ENCODE measurements around the gene CDT1.

CDT1 gene

DNA sequence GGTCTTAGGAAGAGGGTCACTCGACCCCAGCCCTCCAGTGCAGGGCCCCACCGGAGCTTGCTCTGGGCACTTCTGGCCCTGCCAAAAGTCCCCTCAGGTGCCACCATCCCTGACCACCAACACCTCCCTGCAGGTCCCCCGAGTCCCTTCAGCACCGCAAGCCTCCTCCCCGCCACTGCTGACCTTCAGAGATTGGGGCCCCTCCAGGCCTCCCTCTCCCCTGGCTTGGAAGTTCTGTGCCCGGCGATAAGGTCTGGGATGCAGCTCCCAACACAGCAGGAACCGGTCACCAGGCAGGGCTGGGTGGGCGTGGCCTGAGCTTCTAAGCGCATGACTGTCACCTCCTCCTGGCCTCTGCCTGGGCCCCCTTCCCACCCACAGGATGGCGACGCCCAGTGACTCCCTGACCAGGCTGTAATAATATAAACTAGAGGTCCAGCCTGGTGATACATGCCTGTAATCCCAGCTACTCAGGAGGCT lies 29.7 kb upstream of the CDT1 start:
- ATAC-seq (replicated peaks) (no peak), DNase-seq (no peak)
- Mint-ChIP-seq H3K36me3 (peaks cover 13 to 24% of the 10 kb centered on the region in 2 donors), H3K4me1 (peaks cover 43 to 49% of the 10 kb centered on the region in 2 donors), H3K4me3 (no peak overlapping the region), H3K9me3 (no peaks in the 10 kb centered on the region), H3K27me3 (no peaks in the 10 kb centered on the region), H3K27ac (peak overlapping the region; percentile 73)

DNA sequence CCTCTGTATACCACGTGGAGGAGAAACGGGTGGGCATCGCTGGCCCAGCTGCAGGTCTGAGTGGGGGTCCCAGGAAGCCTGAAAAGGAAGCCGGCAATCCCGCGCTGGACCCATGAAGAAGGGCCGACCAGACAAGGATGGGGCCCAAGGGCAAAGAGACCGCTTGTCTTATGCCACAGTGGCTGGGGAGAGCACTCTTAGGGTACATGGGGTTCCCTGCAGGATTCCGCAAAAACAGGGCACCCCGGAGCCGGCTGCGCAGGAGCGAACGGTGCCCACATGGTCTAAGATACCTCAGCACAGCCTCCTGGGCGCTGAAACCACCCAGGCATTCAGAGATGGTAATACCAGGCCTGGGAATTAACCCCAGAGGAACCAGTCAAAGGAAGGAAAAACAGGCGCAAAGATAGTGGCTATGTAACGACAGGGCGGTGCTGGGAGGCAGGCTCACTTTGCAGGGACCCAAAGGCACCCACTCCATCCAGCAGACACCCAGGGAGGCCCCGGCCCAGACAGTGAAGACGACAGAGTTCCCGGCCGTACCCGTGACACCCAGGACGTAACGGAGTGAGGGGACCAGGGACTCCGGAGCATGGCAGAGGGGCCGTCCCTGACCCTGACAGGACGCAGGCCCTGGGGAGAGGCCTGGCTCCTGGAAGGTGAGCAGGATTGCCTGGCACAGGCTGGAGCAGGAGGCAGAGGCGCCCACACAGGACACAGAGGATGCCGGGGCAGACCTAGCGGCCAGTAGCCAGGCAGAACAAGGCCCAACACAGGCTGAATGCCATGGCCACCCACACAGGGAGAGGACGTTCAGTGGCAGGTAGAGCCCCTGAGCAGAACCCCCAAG lies 28.8 kb upstream of the CDT1 start:
- H3K9me3 Mint-ChIP-seq, result no peaks in the 10 kb centered on the region
- H3K4me1 Mint-ChIP-seq, result peaks cover 41 to 48% of the 10 kb centered on the region in 2 donors
- peaks cover 10 to 20% of the 10 kb centered on the region in 2 donors for H3K36me3 Mint-ChIP-seq
- no peak overlapping the region for H3K4me3 Mint-ChIP-seq
- DNase-seq, result no peak
- peak overlapping the region; percentile 56 for H3K27ac Mint-ChIP-seq
- no peak for ATAC-seq (replicated peaks)
- no peaks in the 10 kb centered on the region for H3K27me3 Mint-ChIP-seq

- peaks cover 10 to 20% of the 10 kb centered on the region in 2 donors for H3K36me3 Mint-ChIP-seq
- DNase-seq, result no peak
- H3K27me3 Mint-ChIP-seq, result no peaks in the 10 kb centered on the region
- H3K27ac Mint-ChIP-seq, result no peak overlapping the region
- no peak overlapping the region for H3K4me3 Mint-ChIP-seq
- H3K9me3 Mint-ChIP-seq, result no peaks in the 10 kb centered on the region
- ATAC-seq (replicated peaks), result no peak
- H3K4me1 Mint-ChIP-seq, result peaks cover 39 to 48% of the 10 kb centered on the region in 2 donors
Measured at GRCh38 chr16:88775825-88776224, 27.8 kb upstream of the CDT1 start.

- DNase-seq, result no peak
- H3K4me3 Mint-ChIP-seq, result peak overlapping the region in 1 of 2 donors; percentile 25
Measured at GRCh38 chr16:88777471-88778270, 25.9 kb upstream of the CDT1 start.

DNA sequence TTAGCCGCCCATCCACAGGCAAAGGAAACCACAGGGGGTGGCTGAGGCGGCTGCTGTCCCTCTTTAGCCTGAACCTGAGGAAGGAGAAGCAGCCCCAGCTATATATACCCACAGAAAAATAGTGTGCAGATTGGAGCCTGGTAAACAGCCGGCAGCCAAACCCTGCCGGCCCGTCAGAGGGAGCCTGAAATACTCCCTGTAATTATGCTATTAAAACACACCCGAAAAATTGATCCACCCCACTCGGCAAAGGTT lies 25.4 kb upstream of the CDT1 start:
- no peaks in the 10 kb centered on the region for H3K9me3 Mint-ChIP-seq
- H3K27ac Mint-ChIP-seq, result peak overlapping the region; percentile 37
- H3K4me3 Mint-ChIP-seq, result peak overlapping the region in 1 of 2 donors; percentile 25
- no peaks in the 10 kb centered on the region for H3K27me3 Mint-ChIP-seq
- H3K36me3 Mint-ChIP-seq, result peaks cover 10 to 20% of the 10 kb centered on the region in 2 donors
- H3K4me1 Mint-ChIP-seq, result peaks cover 49 to 60% of the 10 kb centered on the region in 2 donors
- DNase-seq, result no peak
- ATAC-seq (replicated peaks), result no peak

More at GRCh38 chr16:88777471-88778270, 25.9 kb upstream of the CDT1 start:
- H3K27ac Mint-ChIP-seq, result peak overlapping the region; percentile 37
- ATAC-seq (replicated peaks), result no peak
- H3K27me3 Mint-ChIP-seq, result no peaks in the 10 kb centered on the region
- no peaks in the 10 kb centered on the region for H3K9me3 Mint-ChIP-seq
- peaks cover 49 to 58% of the 10 kb centered on the region in 2 donors for H3K4me1 Mint-ChIP-seq
- peaks cover 10 to 20% of the 10 kb centered on the region in 2 donors for H3K36me3 Mint-ChIP-seq

GRCh38 chr16:88778541-88779065 lies 25.0 kb upstream of the CDT1 start:
- DNase-seq (no peak), ATAC-seq (replicated peaks) (no peak)
- H3K36me3 Mint-ChIP-seq, result peaks cover 10 to 20% of the 10 kb centered on the region in 2 donors
- H3K4me1 Mint-ChIP-seq, result peaks cover 48 to 64% of the 10 kb centered on the region in 2 donors
- no peak overlapping the region for H3K4me3 Mint-ChIP-seq
- H3K9me3 Mint-ChIP-seq, result no peaks in the 10 kb centered on the region
- no peak overlapping the region for H3K27ac Mint-ChIP-seq
- H3K27me3 Mint-ChIP-seq, result no peaks in the 10 kb centered on the region

- DNase-seq, result no peak
- H3K36me3 Mint-ChIP-seq, result peaks cover 10 to 19% of the 10 kb centered on the region in 2 donors
- peaks cover 48 to 68% of the 10 kb centered on the region in 2 donors for H3K4me1 Mint-ChIP-seq
- no peaks in the 10 kb centered on the region for H3K27me3 Mint-ChIP-seq
- no peak for ATAC-seq (replicated peaks)
- H3K4me3 Mint-ChIP-seq, result no peak overlapping the region
- no peaks in the 10 kb centered on the region for H3K9me3 Mint-ChIP-seq
- peak overlapping the region; percentile 77 for H3K27ac Mint-ChIP-seq
Measured at GRCh38 chr16:88779406-88780141, 24.0 kb upstream of the CDT1 start.

- H3K27ac Mint-ChIP-seq, result peak overlapping the region; percentile 77
- no peaks in the 10 kb centered on the region for H3K27me3 Mint-ChIP-seq
- H3K4me1 Mint-ChIP-seq, result peaks cover 48 to 68% of the 10 kb centered on the region in 2 donors
- peaks cover 8 to 14% of the 10 kb centered on the region in 2 donors for H3K36me3 Mint-ChIP-seq
- DNase-seq (no peak), ATAC-seq (replicated peaks) (peak in 1 of 2 donors; percentile 0)
- H3K4me3 Mint-ChIP-seq, result peak overlapping the region; percentile 66 to 86
- no peaks in the 10 kb centered on the region for H3K9me3 Mint-ChIP-seq
Measured at GRCh38 chr16:88780142-88781062, 23.2 kb upstream of the CDT1 start.

- Mint-ChIP-seq H3K27ac (peak overlapping the region; percentile 11), H3K9me3 (no peaks in the 10 kb centered on the region), H3K4me3 (peak overlapping the region; percentile 66 to 86), H3K4me1 (peaks cover 50 to 62% of the 10 kb centered on the region in 2 donors), H3K36me3 (peaks cover 7 to 10% of the 10 kb centered on the region in 2 donors), H3K27me3 (no peaks in the 10 kb centered on the region)
- peak; percentile 48 to 63 for ATAC-seq (replicated peaks)
- DNase-seq, result no peak
Measured at GRCh38 chr16:88781140-88782077, 22.2 kb upstream of the CDT1 start.

DNA sequence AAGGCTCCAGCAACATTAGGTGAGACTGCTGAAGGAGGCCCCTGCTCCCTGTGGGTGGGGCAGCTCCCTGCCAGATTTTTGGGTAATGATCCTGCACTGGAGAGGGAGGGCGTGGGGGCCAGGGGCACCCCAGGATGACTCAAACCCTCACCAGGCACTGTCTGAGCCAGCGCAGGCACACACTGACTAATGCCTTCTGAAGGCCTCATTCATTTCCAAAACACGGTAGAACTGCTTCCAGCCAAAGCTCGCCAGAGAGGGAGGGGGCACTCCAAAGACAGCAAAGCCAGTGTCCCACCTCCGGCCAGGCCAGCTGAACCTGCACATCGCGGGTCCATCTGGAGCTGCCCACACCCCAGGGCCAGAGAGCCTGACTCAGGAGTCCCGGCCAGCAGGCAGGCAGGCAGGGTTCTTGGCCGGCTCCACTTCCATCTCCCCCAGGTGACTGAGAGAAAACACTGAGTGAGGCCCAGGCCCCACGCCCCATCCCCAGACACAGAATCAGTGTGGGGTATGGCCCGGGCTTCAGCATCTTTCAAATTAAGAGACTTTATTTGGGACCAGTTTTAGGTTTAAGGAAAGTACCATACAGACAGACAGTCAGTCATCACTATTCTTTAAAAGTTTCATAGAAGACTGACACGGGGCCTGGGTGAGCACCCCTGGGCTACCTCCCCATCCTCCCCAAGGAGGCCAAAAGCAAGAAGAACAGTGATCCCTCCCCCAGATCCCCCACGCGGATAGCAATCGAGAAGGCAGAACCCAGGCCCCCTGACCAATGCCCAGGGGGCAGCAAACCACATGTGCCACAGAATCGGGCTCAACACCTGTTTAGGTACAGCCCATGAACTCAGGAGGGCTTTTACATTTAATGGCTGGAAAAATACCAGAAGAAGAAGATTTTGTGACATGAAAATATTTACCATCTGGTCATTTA lies 20.9 kb upstream of the CDT1 start:
- H3K36me3 Mint-ChIP-seq, result peaks cover 2% of the 10 kb centered on the region in 2 donors
- H3K27ac Mint-ChIP-seq, result peak overlapping the region; percentile 11
- DNase-seq (no peak), ATAC-seq (replicated peaks) (peak; percentile 23 to 40)
- H3K9me3 Mint-ChIP-seq, result no peaks in the 10 kb centered on the region
- H3K4me3 Mint-ChIP-seq, result peak overlapping the region; percentile 66 to 86
- H3K27me3 Mint-ChIP-seq, result no peaks in the 10 kb centered on the region
- H3K4me1 Mint-ChIP-seq, result peaks cover 45 to 59% of the 10 kb centered on the region in 2 donors

GRCh38 chr16:88783391-88784073 lies 20.1 kb upstream of the CDT1 start:
- ATAC-seq (replicated peaks) (no peak), DNase-seq (no peak)
- no peaks in the 10 kb centered on the region for H3K36me3 Mint-ChIP-seq
- peak overlapping the region; percentile 53 for H3K27ac Mint-ChIP-seq
- H3K27me3 Mint-ChIP-seq, result no peaks in the 10 kb centered on the region
- H3K4me3 Mint-ChIP-seq, result peak overlapping the region; percentile 66 to 86
- H3K9me3 Mint-ChIP-seq, result no peaks in the 10 kb centered on the region
- peaks cover 37 to 50% of the 10 kb centered on the region in 2 donors for H3K4me1 Mint-ChIP-seq
